Activated CD4-positive, alpha-beta T cell treated with anti-CD3 and anti-CD28 coated beads, Interleukin-2, amount 50 U/mL, for 48 hours (primary cell): ENCODE results near the gene ITGB7.

Experiments used
- DNase-seq, 2 experiments: peaks; one replicate each; pipeline ENCODE4 v3.0.0-alpha.2; 2020

Gene ITGB7

DNA sequence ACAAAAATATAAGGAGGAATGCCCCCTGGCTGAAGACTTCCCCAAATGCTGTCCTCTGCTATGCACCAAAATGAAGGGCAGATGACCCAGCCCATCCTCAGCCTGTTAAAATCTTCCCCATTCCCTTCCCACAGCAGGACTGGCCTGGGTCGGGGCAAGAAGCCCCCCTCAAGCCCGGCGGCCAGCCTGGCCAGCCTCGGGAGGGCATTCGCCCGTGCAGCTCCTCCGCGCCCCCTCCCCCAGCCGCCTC lies 24.5 kb upstream of the ITGB7 start:
- DNase-seq = no peak

DNA sequence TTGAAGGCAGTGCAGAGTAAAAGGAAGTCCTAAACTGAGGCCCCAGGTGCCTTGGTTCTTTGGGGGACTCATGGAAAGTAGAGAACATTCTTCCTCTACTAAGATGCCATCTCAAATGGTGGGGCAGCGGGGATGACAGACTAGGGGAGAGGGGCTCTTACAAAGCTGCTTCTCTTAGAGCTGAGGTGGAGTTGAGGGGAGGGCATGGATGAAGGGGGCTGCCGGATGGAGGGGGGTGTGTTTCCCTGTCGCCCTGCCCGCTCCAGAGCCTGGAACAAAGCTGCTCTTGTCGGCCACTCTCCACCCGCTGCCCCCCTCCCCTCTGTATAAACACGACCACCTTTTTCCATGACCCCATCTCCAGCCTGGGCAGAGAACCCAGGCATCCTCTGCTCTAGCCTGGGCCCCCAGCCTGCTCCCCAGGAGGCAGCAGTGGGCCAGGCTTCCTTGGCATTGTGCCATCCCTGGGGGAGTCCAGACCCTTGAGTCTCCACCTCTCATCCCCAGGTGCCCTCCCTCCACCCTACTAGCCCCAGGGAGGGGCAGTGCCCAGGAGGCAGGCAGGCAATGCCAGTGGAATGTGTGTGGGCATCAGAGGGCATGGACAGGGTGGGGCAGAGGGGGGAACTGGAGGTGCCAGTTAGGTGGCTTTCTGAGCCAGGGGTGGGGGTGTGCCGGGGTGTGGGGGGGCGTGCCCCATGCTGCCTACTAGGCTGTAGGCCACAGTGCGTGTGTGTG lies 23.2 kb upstream of the ITGB7 start:
- no peak for DNase-seq

DNA sequence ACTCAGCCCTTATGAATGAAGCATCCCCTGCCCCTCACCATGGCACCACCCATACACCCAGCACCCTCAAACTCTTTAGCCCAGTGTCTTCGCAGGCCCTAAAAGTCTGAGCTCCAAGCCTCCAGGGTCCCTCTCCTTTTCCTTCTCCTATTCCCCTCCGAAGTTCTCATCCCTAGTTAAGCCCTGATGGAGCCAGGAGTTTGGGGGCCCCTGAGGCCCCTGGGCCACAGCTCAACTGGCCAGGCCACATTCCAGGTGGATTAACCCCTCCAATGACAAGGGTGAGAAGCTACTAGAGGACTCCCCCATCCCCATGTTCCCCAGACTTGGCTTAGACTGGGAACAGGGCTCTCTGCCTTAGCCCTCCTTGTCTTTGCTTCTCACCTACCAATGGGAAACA lies 22.4 kb upstream of the ITGB7 start:
- DNase-seq = no peak

DNA sequence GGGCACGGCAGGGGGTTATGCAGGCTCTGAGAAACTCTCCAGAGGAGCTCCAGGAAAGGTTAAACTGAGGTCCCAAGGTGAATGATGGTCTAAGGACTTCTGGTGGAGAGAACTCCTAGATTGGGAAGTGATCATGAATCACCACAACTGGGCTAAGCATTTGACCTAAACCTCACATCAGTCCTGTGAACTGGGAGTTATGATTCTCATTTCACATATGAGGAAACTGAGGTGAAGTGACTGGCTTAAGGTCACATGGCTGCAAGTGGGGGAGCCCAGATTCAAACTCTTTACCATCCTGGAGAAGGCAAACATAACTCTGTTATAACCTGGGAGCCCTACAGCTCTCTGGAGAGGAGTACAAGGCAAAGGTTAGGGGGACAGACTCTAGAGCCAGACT lies 20.8 kb upstream of the ITGB7 start:
- no peak for DNase-seq

DNA sequence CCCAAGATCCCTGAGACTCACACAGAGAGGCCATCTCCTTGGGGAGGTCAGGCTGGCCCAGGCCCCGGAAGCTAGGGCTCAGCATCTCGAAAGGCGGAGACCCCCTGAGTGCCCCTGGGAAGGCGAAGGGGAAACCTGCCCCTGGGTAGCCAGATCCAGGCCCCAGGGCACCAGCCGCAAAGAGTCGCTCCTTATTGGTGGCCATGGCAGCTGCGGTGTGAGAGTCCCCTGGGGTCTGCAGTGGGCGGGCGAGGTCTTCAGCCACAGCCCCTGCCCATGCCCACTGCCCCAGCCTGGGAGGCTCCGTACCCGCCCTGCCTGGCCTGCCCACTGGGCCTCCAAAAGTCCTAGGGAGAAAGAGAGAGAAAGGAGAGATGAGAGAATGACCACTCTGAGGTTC lies 20.3 kb upstream of the ITGB7 start:
- DNase-seq = no peak

DNA sequence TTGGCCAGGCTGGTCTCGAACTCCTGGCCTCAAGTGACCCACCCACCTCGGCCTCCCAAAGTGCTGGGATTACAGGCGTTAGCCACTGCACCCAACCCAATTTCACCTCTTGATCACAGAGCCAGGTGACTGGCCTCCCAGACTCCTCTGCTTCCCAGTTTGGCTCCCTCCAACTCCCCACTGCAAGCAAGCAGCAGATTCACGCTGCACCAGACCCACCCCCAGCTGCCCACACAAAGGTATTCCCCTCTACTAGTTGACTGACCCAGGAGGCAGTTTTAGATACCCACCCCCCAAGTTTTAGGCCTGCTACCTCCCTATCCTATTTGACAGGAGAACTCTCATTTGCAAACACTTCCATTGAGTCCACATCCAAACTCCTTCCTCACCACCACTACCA lies 19.8 kb upstream of the ITGB7 start:
- no peak for DNase-seq

DNA sequence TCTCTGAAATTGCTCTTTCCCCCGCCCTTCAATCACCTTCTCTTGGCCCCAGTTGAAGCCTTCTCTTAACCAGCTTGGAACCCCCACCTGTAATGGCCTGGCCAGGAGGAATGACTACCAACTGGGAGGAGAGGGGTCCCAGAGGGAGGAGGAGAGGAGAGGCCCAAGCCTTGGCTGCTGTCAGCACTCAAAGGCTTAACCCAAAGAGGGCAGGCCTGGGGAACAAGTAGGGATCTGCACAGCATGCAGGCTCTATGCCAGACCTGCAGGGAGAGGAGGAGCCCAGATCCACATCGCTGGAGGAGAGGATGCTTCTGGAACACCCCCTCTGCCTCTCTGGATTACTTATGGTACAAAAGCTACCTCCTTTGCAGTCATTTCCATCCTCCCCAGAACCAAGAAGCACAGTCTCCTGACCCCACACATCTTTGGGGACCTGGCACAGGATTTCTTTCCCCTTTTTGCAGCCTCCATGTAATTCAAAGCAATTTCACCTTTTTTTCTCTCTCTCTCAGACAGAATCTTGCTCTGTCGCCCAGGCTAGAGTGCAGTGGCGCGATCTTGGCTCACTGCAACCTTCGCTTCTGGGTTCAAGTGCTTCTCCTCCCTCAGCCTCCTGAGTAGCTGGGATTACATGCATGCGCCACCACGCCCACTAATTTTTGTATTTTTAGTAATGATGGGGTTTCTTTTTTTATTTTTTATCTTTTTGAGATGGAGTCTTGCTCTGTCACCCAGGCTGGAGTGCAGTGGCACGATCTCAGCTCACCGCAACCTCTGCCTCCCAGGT lies 18.8 kb upstream of the ITGB7 start:
- DNase-seq = no peak

DNA sequence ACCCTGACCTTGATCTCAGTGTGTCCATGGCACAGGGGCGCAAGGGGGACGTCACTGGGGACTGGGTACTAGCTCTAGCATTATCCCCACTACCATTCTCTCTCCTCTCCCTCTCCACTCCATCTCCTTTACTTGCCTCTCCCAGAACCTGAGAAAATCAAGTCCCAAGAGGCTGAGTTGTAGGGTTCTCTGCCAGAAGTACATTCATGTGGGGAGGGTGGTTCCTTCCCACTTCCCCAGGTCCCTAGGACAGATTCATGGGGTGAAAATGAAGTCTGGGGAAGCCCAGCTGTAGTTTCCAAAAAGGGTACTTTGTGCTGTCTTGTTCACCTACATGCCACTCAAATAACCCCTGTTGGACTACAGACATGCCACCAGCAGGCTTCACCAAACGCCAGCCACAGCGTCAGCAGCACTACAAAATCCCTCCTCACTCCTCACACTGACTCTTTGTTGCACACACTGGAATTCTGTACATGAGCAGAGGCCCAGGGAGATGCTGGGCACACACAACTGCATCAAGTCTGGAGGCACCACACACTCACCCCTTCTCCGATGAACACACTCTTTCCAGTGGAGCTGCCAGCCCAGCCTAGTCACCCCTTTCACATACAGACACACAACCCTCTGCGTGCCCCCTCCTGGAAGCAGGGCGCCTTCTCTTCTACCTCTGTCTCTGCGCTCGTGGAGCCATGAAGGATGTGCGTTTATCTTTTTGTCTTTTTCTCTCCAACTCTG lies 18.0 kb upstream of the ITGB7 start:
- DNase-seq = no peak

DNA sequence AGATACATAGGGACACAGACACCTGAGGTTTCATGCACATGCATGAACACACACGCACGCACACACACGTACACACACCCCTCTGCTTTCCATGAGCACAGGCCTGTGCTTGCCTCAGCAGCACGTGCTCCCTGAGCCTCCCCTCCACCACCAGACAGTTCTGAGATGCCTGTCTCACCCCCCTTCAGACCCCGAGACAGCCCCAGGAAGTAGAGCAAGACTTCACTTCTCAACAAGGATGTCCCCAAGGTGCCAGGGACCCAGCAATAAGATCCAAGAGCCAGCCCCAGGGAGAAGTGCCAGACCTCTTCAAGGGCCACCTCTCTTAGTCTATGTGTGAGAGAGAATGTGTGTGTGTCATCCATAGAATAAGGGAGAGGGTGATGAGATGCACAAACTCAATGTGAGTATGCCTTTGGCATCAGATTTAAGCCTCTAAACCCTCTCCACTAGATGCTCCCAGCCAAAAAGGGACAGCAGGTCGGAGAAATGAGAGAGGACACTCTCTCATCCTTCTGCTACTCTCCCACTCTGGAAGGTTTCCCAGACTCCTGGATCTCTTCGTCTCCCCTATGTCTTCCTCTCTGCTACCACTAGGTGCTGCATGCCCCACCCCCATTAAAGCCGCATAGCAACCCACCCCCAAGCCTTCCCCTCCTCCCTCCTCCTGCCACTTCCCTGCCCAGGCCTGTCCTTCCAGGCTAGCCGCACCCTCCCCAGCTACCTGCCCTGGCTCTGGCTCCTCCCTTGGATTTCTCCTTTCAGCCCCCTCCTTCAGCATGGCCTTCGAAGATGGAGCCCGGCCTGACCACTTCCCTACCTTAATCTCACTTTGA lies 17.2 kb upstream of the ITGB7 start:
- DNase-seq = no peak

DNA sequence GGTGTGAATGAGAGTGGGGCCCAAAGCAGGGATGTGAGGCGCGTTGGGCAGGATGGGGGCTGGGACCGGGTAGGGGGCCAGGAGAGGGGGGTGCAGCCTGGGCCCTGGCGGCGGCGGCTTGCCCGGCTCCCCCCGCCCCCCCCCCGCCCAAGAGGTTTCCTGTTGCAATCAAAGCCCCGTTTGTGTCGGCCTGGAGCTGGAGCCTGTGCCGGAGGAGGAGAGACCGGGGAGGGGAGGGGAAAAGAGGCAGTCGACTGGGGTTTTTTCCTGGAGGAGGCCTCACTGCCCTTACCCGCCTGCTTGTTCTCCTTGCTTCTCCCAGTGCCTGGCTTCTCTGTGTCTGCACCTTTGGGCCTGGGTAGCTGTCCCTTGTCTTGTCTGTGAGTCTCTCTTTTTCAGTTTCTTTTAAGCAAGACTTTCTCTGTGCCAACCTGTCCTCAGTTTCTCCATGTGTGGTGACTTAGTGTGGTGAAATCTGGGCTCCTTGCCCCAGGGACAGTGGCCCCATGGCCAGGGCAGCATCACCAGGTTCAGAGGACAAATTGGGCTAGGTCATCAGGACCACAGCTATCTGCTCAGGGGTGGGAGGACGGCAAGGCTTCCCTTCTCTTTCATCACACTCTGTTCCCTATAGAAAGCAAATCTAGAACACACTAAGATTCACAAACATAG lies 16.5 kb upstream of the ITGB7 start:
- DNase-seq = no peak

DNA sequence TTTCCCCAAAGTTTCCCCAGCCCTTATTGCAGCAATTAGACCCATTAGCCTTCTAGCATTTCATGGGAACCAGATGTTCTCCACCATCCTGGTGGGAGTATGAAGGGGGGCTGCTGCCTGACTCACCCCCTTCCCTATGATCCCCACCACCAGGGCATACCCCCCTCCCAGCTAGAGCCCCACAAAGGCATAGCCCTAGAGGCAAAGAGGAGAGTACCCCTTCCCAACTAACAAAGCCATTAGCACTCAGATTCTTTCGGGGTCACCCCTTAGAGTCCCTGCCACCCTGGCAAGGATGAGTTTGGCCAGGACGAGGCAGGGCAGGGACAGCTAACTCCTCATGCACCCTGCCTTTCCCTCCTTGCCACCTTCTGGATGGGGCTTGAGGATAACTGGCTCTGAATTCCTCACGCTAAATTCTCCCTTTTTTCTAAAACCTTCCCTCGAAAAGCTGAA lies 15.8 kb upstream of the ITGB7 start:
- no peak for DNase-seq

DNA sequence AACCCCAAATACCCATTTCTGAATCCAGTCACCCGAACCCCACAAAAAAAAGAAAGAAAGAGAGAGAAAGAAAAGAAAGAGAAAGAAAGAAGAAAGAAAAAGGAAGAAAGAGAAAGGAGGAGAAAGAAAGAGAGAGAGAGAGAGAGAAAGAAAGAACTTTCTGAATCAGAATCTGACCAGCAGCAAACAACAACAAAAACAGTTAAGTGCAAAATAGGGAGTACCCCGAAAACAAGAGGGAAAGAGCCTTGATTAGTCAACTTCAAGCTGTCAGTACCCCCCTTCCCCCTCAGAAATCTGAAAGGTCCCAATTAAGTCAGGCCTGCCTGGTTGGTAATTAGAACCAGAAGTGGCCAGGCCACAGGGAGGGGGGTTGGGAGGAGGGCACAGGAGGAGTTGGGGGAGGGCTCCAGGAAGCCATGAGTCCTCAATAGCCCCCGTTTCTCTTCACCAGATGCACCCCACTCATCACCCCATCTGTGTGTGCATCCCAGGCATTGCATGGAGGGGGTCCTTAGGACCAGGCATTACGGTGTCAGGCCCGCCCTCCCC lies 15.2 kb upstream of the ITGB7 start:
- DNase-seq = no peak

DNA sequence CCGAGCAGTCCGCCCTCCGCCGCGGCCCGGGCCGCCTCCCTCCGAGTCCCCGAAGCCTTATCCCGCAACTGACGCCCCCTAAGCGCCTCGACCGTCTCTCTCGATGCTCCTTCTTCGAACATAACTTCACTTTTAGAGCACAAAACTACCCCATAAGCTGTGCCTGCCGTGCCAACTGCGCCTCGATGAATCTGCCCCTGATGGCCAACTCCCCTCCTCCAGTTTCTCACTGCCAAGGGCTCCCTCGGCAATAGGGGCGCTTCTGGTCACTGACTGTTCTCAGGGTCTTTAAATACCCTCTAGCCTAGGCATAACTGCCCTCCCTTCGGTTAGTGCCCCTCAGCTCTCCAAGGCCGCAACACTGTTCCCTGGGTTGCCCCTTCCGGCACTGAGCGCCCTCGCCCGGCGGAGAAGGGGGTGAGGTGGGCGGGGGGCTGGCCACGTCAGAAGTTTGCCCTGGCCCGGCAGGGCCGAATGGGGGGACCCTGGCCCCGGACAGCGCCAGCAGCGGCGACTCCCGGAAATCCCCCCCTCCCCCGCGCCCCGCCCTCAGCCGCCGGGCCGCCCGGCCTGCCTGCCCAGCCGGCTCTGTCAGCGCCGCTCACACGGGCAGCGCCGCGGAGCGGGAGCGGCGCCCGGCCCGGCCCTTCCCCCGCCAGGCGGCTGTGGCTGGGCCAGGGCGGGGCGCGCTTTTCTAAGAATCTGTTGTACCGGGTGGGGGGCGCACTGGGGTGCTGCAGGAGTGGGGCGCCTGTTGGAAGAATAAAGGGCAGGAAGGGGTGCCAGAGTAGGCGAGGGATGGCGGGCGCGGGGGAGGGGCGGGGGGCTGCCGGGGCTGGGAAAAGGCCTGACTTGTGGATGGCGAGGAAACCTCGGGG lies 14.4 kb upstream of the ITGB7 start:
- peak in 1 of 2 experiments; percentile 57 for DNase-seq

DNA sequence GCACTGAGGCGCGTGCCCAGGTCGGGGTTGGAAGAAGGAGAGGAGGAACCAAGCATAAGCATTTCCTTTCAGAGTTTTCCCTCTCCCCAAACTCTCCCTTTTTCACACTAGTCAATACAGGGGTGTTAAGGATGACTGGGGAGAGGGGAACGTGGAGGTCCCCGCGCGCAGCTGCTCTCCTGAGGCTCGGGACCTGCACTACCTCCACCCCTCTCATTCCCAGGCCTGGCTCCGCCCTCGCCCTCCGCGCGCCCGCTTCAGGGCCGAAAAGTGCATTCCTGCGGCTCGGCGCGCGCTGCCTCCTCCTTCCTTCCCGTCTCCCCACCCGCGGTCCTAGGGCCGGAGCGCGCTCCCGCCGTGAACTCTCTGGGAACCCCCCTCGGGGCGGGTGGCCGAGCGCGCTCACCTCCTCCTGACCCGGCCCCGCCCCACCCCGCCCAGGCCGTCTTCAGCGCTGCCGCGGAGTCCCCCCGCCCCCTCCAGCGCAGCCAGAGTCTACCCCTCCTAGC lies 13.7 kb upstream of the ITGB7 start:
- DNase-seq = peak; percentile 86 to 90

DNA sequence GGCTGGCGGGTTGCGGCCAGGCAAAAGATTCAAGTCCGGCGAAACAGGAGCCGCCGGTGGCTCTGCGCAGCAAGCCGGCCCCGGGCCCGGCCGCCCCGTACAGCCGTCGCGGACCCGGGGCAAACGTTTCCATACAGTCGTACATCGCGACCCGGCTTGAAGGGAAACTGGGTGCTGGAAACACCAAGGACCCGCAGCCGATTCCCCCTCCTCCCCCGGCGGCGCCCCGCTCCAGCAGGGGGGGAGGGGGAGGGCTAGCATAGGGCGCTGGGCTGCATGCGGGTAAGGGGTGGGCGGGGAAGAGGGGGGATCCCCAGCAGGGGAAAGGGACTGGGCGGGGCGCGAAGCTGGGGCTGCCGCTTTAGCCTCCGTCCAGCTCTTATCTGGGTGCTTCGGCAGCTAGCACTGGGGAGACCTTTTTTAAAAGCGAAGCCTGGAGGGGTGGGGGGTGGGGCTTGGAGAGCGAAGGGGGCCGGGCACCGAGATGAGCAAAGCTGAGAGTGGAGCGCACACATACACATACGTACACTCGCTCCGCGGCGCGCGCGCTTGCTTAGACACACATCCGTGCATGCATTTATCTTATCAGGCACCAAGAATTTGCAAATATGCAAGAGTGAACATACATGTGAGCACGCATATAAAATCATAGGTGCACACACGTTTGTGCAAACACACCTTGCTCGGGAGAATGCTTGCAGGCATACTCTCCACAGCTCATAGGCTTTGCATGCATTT lies 13.1 kb upstream of the ITGB7 start:
- DNase-seq = peak; percentile 81 to 84

DNA sequence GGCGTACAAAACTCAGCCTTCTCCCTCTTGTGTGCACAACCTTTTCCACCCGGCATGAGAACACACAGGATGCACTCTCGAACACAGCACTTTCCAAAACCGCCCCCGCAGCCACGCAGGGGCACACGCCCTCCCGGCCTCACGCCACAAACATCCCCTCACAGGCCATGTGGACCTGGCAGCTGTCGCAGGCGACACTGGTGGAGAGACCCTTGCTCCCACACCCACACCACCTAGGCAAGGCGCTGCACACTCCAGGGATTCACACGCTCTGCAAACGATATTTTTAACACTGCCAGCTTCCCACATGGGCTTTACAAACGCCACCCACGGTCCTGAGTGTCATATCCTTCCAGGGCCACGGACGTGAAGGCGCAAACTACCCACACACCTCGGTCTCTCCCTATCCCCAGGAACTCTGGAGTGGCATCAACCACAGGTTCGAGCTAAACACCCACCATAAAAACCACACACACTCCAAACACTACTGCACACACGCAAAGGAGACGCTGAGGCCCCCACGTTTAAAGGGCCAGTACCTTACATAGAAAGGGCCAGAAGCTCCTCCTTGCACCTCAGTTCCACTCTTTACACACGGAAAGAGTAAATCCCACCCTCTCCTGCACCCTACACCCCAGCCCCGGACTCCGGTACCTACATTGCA lies 12.4 kb upstream of the ITGB7 start:
- DNase-seq = peak; percentile 75 to 84

DNA sequence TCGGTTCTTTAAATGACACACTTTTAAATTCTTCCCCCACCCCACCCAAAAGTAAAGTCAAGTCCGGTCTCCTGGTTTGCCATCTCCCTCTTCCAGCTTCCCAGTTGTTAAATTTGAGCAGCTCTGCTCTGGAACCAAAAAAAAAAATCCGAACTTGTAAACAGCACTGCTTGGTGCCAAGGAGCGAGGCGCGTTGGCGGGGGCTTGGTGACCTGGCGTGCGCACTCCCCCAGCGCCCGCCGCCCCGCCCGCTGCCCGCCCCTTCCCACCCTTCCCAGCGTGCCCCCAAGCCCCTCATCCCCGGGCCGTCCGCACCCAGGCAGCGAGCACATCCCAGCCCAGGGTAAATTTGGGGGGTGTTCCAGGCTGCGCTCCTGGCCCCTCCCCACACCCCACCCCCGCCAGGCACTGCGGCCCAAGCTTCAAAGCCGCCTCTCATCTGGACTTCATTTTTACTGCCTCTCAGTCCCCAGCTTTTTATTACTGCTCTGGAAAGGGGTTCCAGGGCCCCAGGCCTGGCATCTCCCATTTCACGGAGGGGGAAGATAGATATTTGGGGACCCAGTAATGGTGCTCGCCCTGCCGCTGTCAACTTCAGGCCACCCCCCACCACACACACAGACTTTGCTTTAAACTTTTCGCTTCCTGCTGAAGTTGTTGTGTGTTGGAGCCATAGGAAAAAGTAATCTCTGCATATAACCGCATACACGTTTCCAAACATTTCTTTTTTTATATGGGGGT lies 11.7 kb upstream of the ITGB7 start:
- no peak for DNase-seq

DNA sequence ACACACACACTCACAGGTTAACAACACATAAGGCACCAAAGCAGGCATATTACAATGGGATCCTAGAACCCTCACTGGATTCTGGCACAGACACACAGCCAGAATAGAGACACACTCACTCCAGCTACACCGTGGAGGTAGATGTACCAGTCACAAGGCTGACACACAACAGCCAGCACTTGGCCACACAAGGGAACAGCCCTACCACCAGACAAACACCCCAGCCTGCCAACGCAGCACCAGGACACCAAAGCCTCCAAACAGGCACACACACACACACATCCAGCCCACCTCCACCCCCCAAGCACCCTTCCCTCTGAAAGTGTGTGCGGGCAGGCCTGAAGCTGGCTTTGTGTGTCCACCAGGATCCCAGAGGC lies 10.9 kb upstream of the ITGB7 start:
- DNase-seq = no peak
